T-helper 1 cell treated with Interleukin-12 subunit alpha and Interleukin-12 subunit beta and Interleukin-4 antibody, amounts not matched to agents 30 μg/mL and 1 μg/mL, for 36 hours (primary cell): ENCODE measurements around the gene B9D1.

Experiments used
- H3K27ac Mint-ChIP-seq: one replicate; pipeline ENCODE4 v1.8.0; 2021; ENCODE audit warnings: mild to moderate bottlenecking, mixed read lengths
- H3K27me3 Mint-ChIP-seq: one replicate; pipeline ENCODE4 v1.8.0; 2021; ENCODE audit warnings: low read depth, mixed read lengths
- H3K36me3 Mint-ChIP-seq: one replicate; pipeline ENCODE4 v1.8.0; 2021; ENCODE audit warnings: low read depth, mixed read lengths
- H3K4me1 Mint-ChIP-seq: one replicate; pipeline ENCODE4 v1.8.0; 2021; ENCODE audit warnings: low read depth, mixed read lengths
- H3K4me3 Mint-ChIP-seq: one replicate; pipeline ENCODE4 v1.8.0; 2021; ENCODE audit warnings: mild to moderate bottlenecking, moderate library complexity, mixed read lengths
- H3K9me3 Mint-ChIP-seq: one replicate; pipeline ENCODE4 v1.8.0; 2021; ENCODE audit warnings: mixed read lengths

B9D1 gene

GRCh38 chr17:19383681-19384470, 21.4 kb upstream of the B9D1 start:
- H3K4me3 Mint-ChIP-seq = no peak overlapping the region
- no peaks in the 10 kb centered on the region for H3K9me3 Mint-ChIP-seq
- no peak overlapping the region for H3K27ac Mint-ChIP-seq
- peaks cover 26% of the 10 kb centered on the region for H3K36me3 Mint-ChIP-seq
- H3K27me3 Mint-ChIP-seq = peaks cover 11% of the 10 kb centered on the region
- peaks cover 8% of the 10 kb centered on the region for H3K4me1 Mint-ChIP-seq

GRCh38 chr17:19382531-19383444, 20.3 kb upstream of the B9D1 start:
- Mint-ChIP-seq H3K36me3 (peaks cover 26% of the 10 kb centered on the region), H3K4me3 (no peak overlapping the region), H3K27me3 (peaks cover under 1% of the 10 kb centered on the region), H3K9me3 (no peaks in the 10 kb centered on the region), H3K4me1 (peaks cover 8% of the 10 kb centered on the region), H3K27ac (no peak overlapping the region)

- Mint-ChIP-seq H3K9me3 (no peaks in the 10 kb centered on the region), H3K27ac (no peak overlapping the region), H3K27me3 (no peaks in the 10 kb centered on the region), H3K36me3 (peaks cover 26% of the 10 kb centered on the region), H3K4me3 (no peak overlapping the region), H3K4me1 (peaks cover 12% of the 10 kb centered on the region)
These were observed 19.4 kb upstream of the B9D1 start for GRCh38 chr17:19381741-19382444.

GRCh38 chr17:19381361-19381740, 18.8 kb upstream of the B9D1 start:
- Mint-ChIP-seq H3K36me3 (peaks cover 26% of the 10 kb centered on the region), H3K27ac (no peak overlapping the region), H3K9me3 (no peaks in the 10 kb centered on the region), H3K4me1 (peaks cover 14% of the 10 kb centered on the region), H3K27me3 (no peaks in the 10 kb centered on the region), H3K4me3 (no peak overlapping the region)

- no peaks in the 10 kb centered on the region for H3K9me3 Mint-ChIP-seq
- H3K36me3 Mint-ChIP-seq = peaks cover 26% of the 10 kb centered on the region
- H3K27ac Mint-ChIP-seq = no peak overlapping the region
- H3K4me3 Mint-ChIP-seq = no peak overlapping the region
- no peaks in the 10 kb centered on the region for H3K27me3 Mint-ChIP-seq
- peaks cover 16% of the 10 kb centered on the region for H3K4me1 Mint-ChIP-seq
These were observed 18.2 kb upstream of the B9D1 start for GRCh38 chr17:19380481-19381301.

GRCh38 chr17:19379361-19380065, 17.0 kb upstream of the B9D1 start:
- Mint-ChIP-seq H3K4me3 (peak overlapping the region; percentile 98), H3K4me1 (peaks cover 16% of the 10 kb centered on the region), H3K9me3 (no peaks in the 10 kb centered on the region), H3K36me3 (peaks cover 28% of the 10 kb centered on the region), H3K27me3 (no peaks in the 10 kb centered on the region), H3K27ac (peak overlapping the region; percentile 49)

GRCh38 chr17:19378416-19379360, 16.2 kb upstream of the B9D1 start, which contains the start of gene MAPK7:
MAPK7 (plus strand) TSS chr17:19378498; CDS start chr17:19378901, 403 bp downstream.
- peak within 1 kb of the TSS; percentile 98 for H3K4me3 Mint-ChIP-seq
- no peaks in the 10 kb centered on the region for H3K27me3 Mint-ChIP-seq
- H3K27ac Mint-ChIP-seq = peak within 1 kb of the TSS; percentile 100
- peaks cover 22% of the 10 kb centered on the region for H3K36me3 Mint-ChIP-seq
- H3K4me1 Mint-ChIP-seq = peaks cover 18% of the 10 kb centered on the region
- no peaks in the 10 kb centered on the region for H3K9me3 Mint-ChIP-seq

- H3K27ac Mint-ChIP-seq = peak overlapping the region; percentile 100
- H3K27me3 Mint-ChIP-seq = no peaks in the 10 kb centered on the region
- H3K36me3 Mint-ChIP-seq = peaks cover 17% of the 10 kb centered on the region
- H3K4me1 Mint-ChIP-seq = peaks cover 18% of the 10 kb centered on the region
- H3K9me3 Mint-ChIP-seq = no peaks in the 10 kb centered on the region
- H3K4me3 Mint-ChIP-seq = peak overlapping the region; percentile 98
These were observed 15.3 kb upstream of the B9D1 start for GRCh38 chr17:19377602-19378415.

- Mint-ChIP-seq H3K9me3 (no peaks in the 10 kb centered on the region), H3K27ac (peak overlapping the region; percentile 100), H3K27me3 (no peaks in the 10 kb centered on the region), H3K36me3 (peaks cover 17% of the 10 kb centered on the region), H3K4me1 (peaks cover 24% of the 10 kb centered on the region), H3K4me3 (peak overlapping the region; percentile 98)
These were observed 14.3 kb upstream of the B9D1 start for GRCh38 chr17:19376811-19377210.

GRCh38 chr17:19375732-19376131, 13.2 kb upstream of the B9D1 start:
- peak overlapping the region; percentile 33 for H3K4me3 Mint-ChIP-seq
- no peak overlapping the region for H3K27ac Mint-ChIP-seq
- H3K9me3 Mint-ChIP-seq = no peaks in the 10 kb centered on the region
- H3K27me3 Mint-ChIP-seq = no peaks in the 10 kb centered on the region
- peaks cover 11% of the 10 kb centered on the region for H3K36me3 Mint-ChIP-seq
- H3K4me1 Mint-ChIP-seq = peaks cover 35% of the 10 kb centered on the region

- Mint-ChIP-seq H3K36me3 (peaks cover 5% of the 10 kb centered on the region), H3K4me1 (peaks cover 44% of the 10 kb centered on the region), H3K9me3 (no peaks in the 10 kb centered on the region), H3K27me3 (no peaks in the 10 kb centered on the region), H3K4me3 (no peak overlapping the region), H3K27ac (no peak overlapping the region)
These were observed 11.6 kb upstream of the B9D1 start for GRCh38 chr17:19374136-19374535.
